HepG2 (cell line): ENCODE data around the gene FMC1. TPM values are rescaled to one million over a fixed set of nuclear protein-coding genes. Genes with fewer than 3 reads are reported as not detected.

Source experiments
- ATAC-seq: fragments of 200-7000 bp; cut with Tn5 transposase; 3 replicates; pipeline ENCODE4 v1.9.1; 2020; ENCODE audit warnings: mild to moderate bottlenecking, moderate library complexity
- BruUV-seq: library from RNA; stranded (reverse); fragments of 400-500 nt; replicated peaks from 2 replicates; lab custom pipeline; 2021; lab: Mats Ljungman, UMichigan
- CTCF ChIA-PET: fragments of 300-600 bp; formaldehyde crosslinking; extraction: SDS; loops from one replicate; lab custom pipeline; 2021; ENCODE audit warnings: low total read pairs, inconsistent platforms, low intra/inter-chr PET ratio; lab: Yijun Ruan, JAX
- POLR2A ChIA-PET: fragments of 350-600 bp; sonication (Branson Sonifier 250); formaldehyde crosslinking; loops from one replicate; lab custom pipeline; 2020; ENCODE audit warnings: antibody characterized with exemption, inconsistent platforms; lab: Yijun Ruan, JAX
- DNase-seq: peaks from one replicate; pipeline ENCODE4 v3.0.0-alpha.2; 2015; ENCODE audit warnings: low spot score
- FAIRE-seq: peaks from 3 replicates; lab custom pipeline; 2011; peaks lifted over from hg19 to GRCh38; lab: Jason Lieb, UNC
- H2AFZ ChIP-seq: one replicate; pipeline ENCODE4 v1.6.1; 2011; ENCODE audit warnings: low read length, inconsistent platforms
- H3K27ac ChIP-seq: fragments of 300-600 bp; 3 replicates; pipeline ENCODE4 v1.8.0; 2011; ENCODE audit warnings: mixed run types, mild to moderate bottlenecking, mixed read lengths, low read length, inconsistent platforms; ENCODE audit not compliant: insufficient read depth; ENCODE audit errors: extremely low read length
- H3K27me3 ChIP-seq, 2 experiments: fragments of 200-600 bp in 1 of 2; 2 replicates in 1 of 2; 3 replicates in 1 of 2; pipeline versions ENCODE4 v1.6.0 to v1.8.0; 2011; ENCODE audit warnings: low read length in 2 of 2, mild to moderate bottlenecking in 2 of 2, moderate library complexity in 2 of 2, inconsistent platforms in 1 of 2; ENCODE audit not compliant: insufficient read depth in 2 of 2, control insufficient read depth in 1 of 2
- H3K36me3 ChIP-seq, 2 experiments: fragments of 200-600 bp in 1 of 2; replicated peaks in 1 of 2; 2 replicates in 1 of 2; 3 replicates in 1 of 2; pipeline versions ENCODE4 v1.5.1 to v1.8.0; 2011; ENCODE audit warnings: low read length in 2 of 2, inconsistent platforms in 1 of 2; ENCODE audit not compliant: insufficient read depth in 2 of 2, control insufficient read depth in 1 of 2
- H3K4me1 ChIP-seq: 2 replicates; pipeline ENCODE4 v1.5.1; 2012; ENCODE audit warnings: low read length, inconsistent platforms; ENCODE audit not compliant: insufficient read depth
- H3K4me2 ChIP-seq: 2 replicates; pipeline ENCODE4 v1.6.0; 2011; ENCODE audit warnings: low read depth, low read length, inconsistent platforms
- H3K4me3 ChIP-seq, 3 experiments: fragments of 200-600 bp in 1 of 3; sonication (generic), shearing (Covaris generic) in 1 of 3; replicated peaks in 1 of 3; 2 replicates each; pipeline ENCODE4 v1.5.1; 2011 to 2016; ENCODE audit warnings: low read length in 3 of 3, inconsistent platforms in 2 of 3, low read depth in 2 of 3, mild to moderate bottlenecking in 2 of 3, control low read depth in 1 of 3, mixed read lengths in 1 of 3; ENCODE audit not compliant: insufficient read depth in 1 of 3
- H3K79me2 ChIP-seq: one replicate; pipeline ENCODE4 v1.6.1; 2011; ENCODE audit warnings: low read length, inconsistent platforms; ENCODE audit not compliant: insufficient read depth
- H3K9ac ChIP-seq: 2 replicates; pipeline ENCODE4 v1.6.0; 2011; ENCODE audit warnings: mild to moderate bottlenecking, low read depth, low read length, inconsistent platforms; ENCODE audit not compliant: insufficient read depth
- H3K9me3 ChIP-seq: 2 replicates; pipeline ENCODE4 v1.5.1; 2012; ENCODE audit warnings: mild to moderate bottlenecking, low read length
- H4K20me1 ChIP-seq: 2 replicates; pipeline ENCODE4 v1.6.0; 2011; ENCODE audit warnings: inconsistent platforms, mild to moderate bottlenecking, low read length, moderate library complexity; ENCODE audit not compliant: insufficient read depth
- HNF1B ChIP-seq: sonication (generic); formaldehyde crosslinking; IDR thresholded peaks from 2 replicates; pipeline ENCODE4 v1.5.1; 2020; ENCODE audit warnings: mild to moderate bottlenecking, moderate library complexity, missing genetic modification reagents
- HOXA9 ChIP-seq: sonication (generic); formaldehyde crosslinking; IDR thresholded peaks from 2 replicates; pipeline ENCODE4 v1.8.1; 2022; ENCODE audit warnings: missing genetic modification reagents, mild to moderate bottlenecking, moderate library complexity, borderline replicate concordance
- NCOR1 ChIP-seq: fragments of 200-600 bp; sonication (generic); IDR thresholded peaks from 2 replicates; pipeline ENCODE4 v1.7.0; 2017; ENCODE audit warnings: antibody characterized with exemption, low read length, borderline replicate concordance
- RBFOX2 ChIP-seq: fragments of 200-400 bp; formaldehyde crosslinking; IDR thresholded peaks from 2 replicates; pipeline ENCODE4 v1.6.1; 2017; ENCODE audit warnings: low read depth, mild to moderate bottlenecking, low read length
- RBM22 ChIP-seq: fragments of 200-400 bp; formaldehyde crosslinking; optimal IDR thresholded peaks from 2 replicates; pipeline ENCODE3; 2017; ENCODE audit warnings: mild to moderate bottlenecking, low read length, moderate library complexity
- ZBTB40 ChIP-seq, 2 experiments: fragments of 450-650 bp in 1 of 2; sonication (generic) in 1 of 2; formaldehyde crosslinking in 1 of 2; IDR thresholded peaks; 2 replicates each; pipeline versions ENCODE4 v1.6.1 to v1.8.0; 2016 to 2022; ENCODE audit warnings: antibody characterized with exemption in 1 of 2, mild to moderate bottlenecking in 1 of 2, missing genetic modification reagents in 1 of 2
- WGBS: methylation state at CpG from one replicate; pipeline ENCODE4 v1.1.6; 2017; ENCODE audit warnings: low lambda C conversion rate; 5-methylcytosine and 5-hydroxymethylcytosine counted together
- in situ Hi-C: cut with HindIII; loops from 2 replicates; pipeline ENCODE4 v1.10.0; 2017; ENCODE audit warnings: low pct_unique_long_range_greater_than_20kb; ENCODE audit not compliant: extremely low pct_ligation_motif_present
- intact Hi-C: fragments of 100-400 bp; cut with micrococcal nuclease; formaldehyde crosslinking; loops from one replicate; pipeline ENCODE4 v1.10.0; 2022; ENCODE audit not compliant: unreplicated experiment
- polyA plus RNA-seq, 8 experiments: library from polyadenylated mRNA; depleted of rRNA in 3 of 8; stranded (reverse) in 7 of 8; unstranded in 1 of 8; fragments of >200 nt; fragmentation: Illumina TruSeq in 4 of 8; extraction: Trizol in 4 of 8; gene quantifications; 2 replicates each; pipeline versions ENCODE4 v1.2.1 to v1.2.3, GENCODE V29; 2011 to 2016; ENCODE audit warnings: low read depth in 4 of 8, missing spikeins in 1 of 8, mixed read lengths in 1 of 8; ENCODE audit not compliant: insufficient read depth in 1 of 8
- total RNA-seq, 5 experiments: library from RNA; depleted of rRNA; stranded (reverse); fragments of >200 nt; fragmentation: Illumina TruSeq; extraction: Trizol; gene quantifications; 2 replicates each; pipeline ENCODE4 v1.2.3, GENCODE V29; 2016; ENCODE audit warnings: low read depth in 1 of 5

The FMC1 gene
- total and polyA plus RNA-seq, 2 of the 13 experiments (the other 11 are each of a cell fraction or from before 2014, with no cell fraction given), result 39.2 to 50.7 TPM

- H3K79me2 ChIP-seq, result peaks cover 98% of the 10 kb centered on the region
- intact Hi-C loops, result no loop called here
- in situ Hi-C loops, result no loop called here
- no peaks in the 10 kb centered on the region for H3K27me3 ChIP-seq
- ChIA-PET CTCF (no interaction called here), POLR2A (no interaction called here)
- H3K9ac ChIP-seq, result no peak overlapping the region
- H3K36me3 ChIP-seq, result peaks cover 6 to 23% of the 10 kb centered on the region in 2 experiments; a peak in 4 of 5 replicates
- no TSS peak for BruUV-seq
- FAIRE-seq (no peak), DNase-seq (no peak), ATAC-seq (no peak)
- H4K20me1 ChIP-seq, result peaks cover 32% of the 10 kb centered on the region
- H3K4me1 ChIP-seq, result peaks cover 47% of the 10 kb centered on the region
- no peaks in the 10 kb centered on the region for H3K9me3 ChIP-seq
- 81% methylated on average over 2 of the region's 2 CpGs for WGBS
- no peak overlapping the region for H3K27ac ChIP-seq
- no peak overlapping the region for H2AFZ ChIP-seq
- no peak for TF ChIP-seq HNF1B (CRISPR knock-in tag)
- TF ChIP-seq RBM22, result peak; percentile 46
- H3K4me2 ChIP-seq, result no peak overlapping the region
- no peak overlapping the region for H3K4me3 ChIP-seq
Observed at GRCh38 chr7:139365336-139365735, 24.2 kb downstream of the FMC1 start.

GRCh38 chr7:139366400-139366799 is 25.3 kb downstream of the FMC1 start:
- peaks cover 98% of the 10 kb centered on the region for H3K79me2 ChIP-seq
- no peak overlapping the region for H3K27ac ChIP-seq
- H3K4me3 ChIP-seq, result no peak overlapping the region
- ATAC-seq (no peak), FAIRE-seq (no peak), DNase-seq (no peak)
- intact Hi-C loops (no loop called here), in situ Hi-C loops (no loop called here)
- no peaks in the 10 kb centered on the region for H3K9me3 ChIP-seq
- BruUV-seq, result no TSS peak
- TF ChIP-seq NCOR1 (no peak), ZBTB40 (IDR thresholded peaks at IDR 0.05) (no peak), ZBTB40 (CRISPR knock-in tag; IDR thresholded peaks at IDR 0.05) (peak; percentile 58; the same call in 1 of the 2 replicates), HOXA9 (CRISPR knock-in tag) (no peak), RBFOX2 (0 out of 2 replicates have a peak, but pooled peaks have one; percentile 4)
- peaks cover 52% of the 10 kb centered on the region for H3K4me1 ChIP-seq
- POLR2A ChIA-PET, result no interaction called here
- no peak overlapping the region for H3K4me2 ChIP-seq
- CTCF ChIA-PET, result no interaction called here
- peaks cover 27% of the 10 kb centered on the region for H4K20me1 ChIP-seq
- H2AFZ ChIP-seq, result no peak overlapping the region
- no peaks in the 10 kb centered on the region for H3K27me3 ChIP-seq
- no peak overlapping the region for H3K9ac ChIP-seq
- H3K36me3 ChIP-seq, result peaks cover 6 to 30% of the 10 kb centered on the region in 2 experiments; a peak in 4 of 5 replicates
- WGBS, result 98% methylated on average over 6 of the region's 6 CpGs
